HG02970 (cell line): Measurements from ENCODE around the gene COX6B2.

ENCODE experiments used
- ATAC-seq: cut with Tn5 transposase; IDR thresholded peaks from one replicate; pipeline ENCODE4 v1.9.1; 2021; ENCODE audit warnings: mild to moderate bottlenecking, moderate library complexity, moderate number of reproducible peaks; ENCODE audit not compliant: unreplicated experiment, low FRiP score

COX6B2 gene

DNA sequence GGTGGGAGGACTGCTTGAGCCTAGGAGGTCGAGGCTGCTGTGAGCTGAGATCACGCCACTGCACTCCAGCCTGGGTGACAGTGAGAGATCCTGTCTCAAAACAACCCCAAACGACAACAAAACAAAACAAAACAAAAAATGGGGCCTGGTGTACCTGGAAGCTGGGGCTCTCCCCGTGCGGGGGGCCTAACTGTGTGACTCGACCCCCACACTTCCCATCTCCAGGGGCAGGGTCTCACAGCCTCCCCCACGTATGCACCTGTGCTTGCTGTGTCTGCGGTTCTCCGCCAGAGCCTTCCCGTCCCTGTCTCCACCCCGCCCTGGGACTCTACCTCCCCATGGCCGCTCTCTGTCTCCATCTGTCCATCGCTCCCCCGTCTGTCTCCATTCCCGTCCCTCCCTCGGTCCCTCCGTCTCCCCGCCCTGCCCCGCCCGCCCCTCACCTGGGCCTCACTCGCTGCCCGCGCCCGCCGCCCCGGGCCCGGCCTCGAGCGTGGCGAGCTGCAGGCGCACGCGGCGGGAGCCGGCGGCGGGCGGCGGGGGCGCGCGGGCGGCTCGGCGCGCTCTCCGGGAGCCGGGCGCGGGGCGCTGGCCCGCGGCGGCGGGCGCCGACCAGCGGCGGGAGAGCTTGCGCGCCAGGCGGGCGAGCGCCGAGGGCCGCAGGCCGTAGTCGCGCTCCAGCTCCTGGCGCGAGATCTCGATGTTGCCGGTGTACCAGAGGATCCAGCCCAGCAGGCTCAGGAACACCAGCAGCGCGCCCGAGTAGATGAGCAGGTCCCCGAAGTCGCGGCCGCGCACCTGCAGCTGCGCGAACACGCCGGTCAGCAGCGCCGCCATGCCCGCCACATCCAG is 29.0 kb upstream of the COX6B2 start:
- ATAC-seq: no peak

DNA sequence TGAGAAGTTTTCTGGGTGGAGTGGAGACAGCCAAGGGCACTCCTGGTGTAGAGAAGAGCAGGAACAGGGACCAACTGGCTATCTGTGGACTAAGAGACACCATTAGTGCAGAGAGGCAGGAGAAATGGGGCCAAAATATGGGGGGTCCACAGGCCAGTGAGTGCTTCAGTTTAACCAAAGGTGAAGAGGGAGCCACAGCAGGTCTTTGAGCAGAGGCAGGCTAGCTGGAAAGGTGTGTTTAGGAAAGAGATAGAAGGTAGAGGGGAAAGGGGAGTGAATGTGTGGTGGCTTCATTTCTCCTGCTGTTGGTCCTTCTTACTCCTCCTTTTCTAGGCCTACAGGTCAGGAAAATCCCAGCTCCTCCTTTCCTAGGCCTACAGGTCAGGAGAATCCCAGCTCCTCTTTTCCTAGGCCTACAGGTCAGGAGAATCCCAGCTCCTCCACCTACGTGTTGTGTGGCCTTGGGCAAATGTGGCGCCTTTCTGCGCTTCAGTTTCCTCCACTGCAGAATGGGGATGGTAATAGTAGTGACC is 28.1 kb upstream of the COX6B2 start:
- ATAC-seq: no peak

GRCh38 chr19:55382013-55382412 is 27.5 kb upstream of the COX6B2 start:
- no peak for ATAC-seq

DNA sequence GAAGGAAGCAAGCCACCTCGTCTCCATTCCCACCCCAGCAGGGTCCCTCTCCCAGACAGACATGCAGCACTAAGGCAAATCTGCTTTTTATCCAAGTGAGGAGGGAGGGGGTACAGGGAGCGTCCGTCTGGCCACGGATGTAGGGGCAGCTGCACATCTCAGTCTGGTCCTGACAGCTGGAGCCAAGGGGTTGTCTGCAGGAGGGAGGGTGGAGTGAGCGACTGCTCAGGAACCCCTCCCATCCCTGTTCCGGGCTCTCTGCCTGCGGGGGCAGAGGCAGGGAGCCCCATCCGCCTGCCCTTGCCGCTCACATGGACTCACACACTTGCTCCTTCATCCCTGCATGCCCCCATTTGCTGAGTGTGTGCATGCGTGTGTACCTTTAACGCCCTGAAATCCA is 24.7 kb upstream of the COX6B2 start:
- no peak for ATAC-seq

- ATAC-seq: no peak
Observed at GRCh38 chr19:55377356-55378131, 23.0 kb upstream of the COX6B2 start.

- no peak for ATAC-seq
Observed at GRCh38 chr19:55376241-55376933, 21.9 kb upstream of the COX6B2 start, which contains the start of gene TMEM190. Gene TMEM190 (plus strand): TSS chr19:55376826. CDS start chr19:55376854, 28 bp downstream.

GRCh38 chr19:55373993-55374757 is 19.7 kb upstream of the COX6B2 start:
- no peak for ATAC-seq

- no peak for ATAC-seq
Observed at GRCh38 chr19:55373306-55373992, 18.9 kb upstream of the COX6B2 start.

DNA sequence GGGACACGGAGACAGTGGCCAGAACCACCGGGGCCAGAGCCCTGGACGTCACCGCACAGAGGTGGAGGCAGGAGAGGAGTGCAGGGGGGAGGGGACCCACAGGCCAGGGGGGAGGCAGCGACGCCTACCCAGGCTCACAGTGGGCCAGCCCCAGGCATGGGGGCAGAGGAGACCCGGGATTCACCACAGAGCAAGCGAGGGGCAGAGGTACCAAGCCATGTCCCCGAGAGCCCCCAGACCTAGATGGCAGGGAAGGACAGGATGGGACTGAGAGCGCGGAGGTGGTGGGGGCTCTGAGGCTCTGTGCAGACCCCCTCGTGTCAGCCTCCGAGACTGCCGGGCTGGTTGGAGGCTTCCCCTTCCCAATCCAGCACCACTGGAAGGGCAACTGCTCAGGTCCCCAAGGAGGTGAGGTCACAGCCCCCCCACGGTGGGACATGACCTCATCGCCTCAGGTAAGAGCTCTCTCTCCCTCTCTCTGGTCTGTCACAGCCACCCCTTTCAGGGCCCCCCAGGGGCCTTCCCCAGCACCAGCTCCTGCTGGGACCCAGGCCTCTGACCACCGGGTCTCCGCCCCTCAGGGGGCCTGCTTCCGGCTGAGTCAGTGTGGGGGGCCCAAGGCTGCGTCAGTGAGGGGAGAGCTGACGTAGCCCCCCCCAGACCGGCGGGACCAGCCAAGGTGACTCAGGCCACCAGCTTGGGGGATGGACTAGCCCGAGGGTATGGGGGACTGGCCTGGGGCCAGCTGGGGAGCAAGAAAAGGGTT is 18.0 kb upstream of the COX6B2 start:
- ATAC-seq: no peak

DNA sequence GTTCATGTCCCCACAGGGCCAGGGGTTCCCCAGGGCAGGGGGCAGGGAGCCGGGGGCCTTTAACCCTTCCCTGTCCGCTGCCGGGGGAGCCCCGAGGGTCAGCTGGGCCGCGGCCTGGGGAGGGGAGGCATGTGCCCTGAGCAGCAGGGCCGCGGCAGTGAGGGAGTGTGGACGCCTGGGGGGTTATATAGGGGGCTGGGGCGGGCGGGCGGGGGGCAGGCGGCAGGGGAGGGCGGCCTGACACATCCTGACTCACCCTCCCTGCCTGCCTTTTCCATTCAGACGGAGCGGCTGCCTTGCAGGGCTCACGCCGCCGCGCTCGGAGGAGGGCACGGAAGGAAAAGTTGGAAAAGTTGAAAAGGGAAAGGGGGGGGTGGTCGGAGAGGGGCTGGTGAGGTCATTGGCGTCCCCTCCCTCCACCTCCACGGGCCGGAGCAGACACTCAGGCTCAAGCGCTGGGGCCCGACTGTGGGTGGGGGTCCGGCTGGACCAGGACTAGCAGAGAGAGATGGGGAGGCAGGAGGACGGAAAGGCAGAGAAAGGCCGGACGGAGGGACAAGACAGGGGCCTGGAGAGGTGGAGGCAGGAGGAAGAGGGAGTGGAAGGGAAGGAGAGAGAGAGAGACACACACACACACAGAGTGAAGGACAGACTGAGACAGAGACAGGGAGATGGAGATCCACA is 15.9 kb upstream of the COX6B2 start, which contains the start of gene IL11:
Gene IL11 (minus strand): TSS at position 159 of the 684 bp plus-strand sequence. CDS start 153 bp downstream, at position 6.
- ATAC-seq: no peak

- no peak for ATAC-seq
Observed at GRCh38 chr19:55369653-55370304, 15.3 kb upstream of the COX6B2 start.

DNA sequence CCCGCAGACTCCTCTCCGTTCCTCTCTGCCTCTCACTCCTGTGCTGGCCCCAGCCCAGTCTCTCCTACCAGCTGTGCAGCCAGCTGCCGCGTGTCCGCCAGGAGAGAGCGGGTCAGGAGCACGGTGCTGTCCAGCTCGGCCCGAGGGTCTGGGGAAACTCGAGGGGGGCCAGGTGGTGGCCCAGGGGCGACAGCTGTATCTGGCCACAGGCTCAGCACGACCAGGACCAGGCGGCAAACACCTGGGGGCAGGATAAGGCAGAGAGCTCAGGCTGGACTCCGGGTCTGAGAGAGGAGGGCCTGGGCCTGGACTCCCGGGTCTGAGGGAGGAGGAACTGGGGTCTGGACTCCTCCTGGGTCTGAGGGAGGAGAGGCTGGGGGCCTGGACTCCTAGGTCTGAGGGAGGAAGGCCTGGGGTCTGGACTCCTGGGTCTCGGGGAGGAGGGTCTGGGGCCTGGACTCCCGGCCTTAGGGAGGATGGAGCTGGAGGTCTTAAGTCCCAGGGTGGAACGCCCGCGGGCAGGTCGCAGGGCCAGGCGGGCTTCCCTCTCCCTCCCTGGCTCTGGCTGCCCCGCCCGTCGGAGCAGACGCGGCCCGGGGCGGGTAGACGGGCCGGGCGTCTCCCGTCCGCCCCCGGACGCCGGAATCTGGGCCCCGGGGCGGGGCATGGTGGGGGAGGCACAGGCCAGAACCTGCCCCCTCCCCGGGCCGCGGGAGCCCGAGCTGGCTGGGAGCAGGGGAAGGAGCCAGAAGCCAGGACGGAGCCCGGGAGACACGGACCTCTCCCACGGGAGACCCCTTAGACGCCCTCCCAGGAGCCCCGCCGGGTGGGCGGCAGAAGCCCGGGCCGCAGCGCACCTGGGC is 14.4 kb upstream of the COX6B2 start:
- ATAC-seq: no peak

DNA sequence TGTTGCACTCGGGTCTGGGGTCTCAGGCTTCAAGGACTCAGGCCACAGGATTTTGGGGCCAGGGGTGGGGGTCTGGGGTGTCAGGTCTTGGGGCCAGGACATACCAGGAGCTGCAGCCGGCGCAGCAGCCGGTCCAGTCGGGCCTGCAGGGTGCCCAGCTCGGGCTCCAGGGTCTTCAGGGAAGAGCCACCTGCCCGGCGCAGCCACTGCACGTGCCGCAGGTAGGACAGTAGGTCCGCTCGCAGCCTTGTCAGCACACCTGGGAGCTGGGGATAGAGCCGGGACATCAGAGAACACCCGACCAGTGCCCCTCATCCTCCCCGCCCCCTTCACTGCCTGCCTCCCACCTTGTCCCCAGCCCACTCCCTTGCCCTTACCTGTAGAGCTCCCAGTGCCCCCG is 13.6 kb upstream of the COX6B2 start:
- ATAC-seq: no peak

- ATAC-seq: no peak
Observed at GRCh38 chr19:55366790-55367189, 12.3 kb upstream of the COX6B2 start.

DNA sequence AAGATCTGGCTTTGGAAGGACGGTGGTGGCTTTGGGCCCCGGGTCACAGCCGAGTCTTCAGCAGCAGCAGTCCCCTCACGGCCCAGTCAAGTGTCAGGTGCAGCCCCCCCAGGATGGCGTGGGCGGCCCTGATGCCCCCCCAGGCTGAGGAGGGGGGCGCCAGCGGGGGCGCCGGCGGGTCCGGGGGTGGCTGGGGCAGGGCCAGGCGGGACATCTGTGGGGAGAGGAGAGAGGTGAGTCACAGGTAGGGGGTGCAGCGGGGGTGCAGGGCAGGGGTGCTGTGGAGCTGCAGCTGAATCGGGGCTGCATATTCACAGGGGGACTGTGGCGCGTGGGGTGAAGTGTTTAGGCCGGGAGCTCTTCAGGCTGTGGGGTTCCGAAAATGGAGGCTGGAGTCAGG is 11.4 kb upstream of the COX6B2 start:
- no peak for ATAC-seq

- no peak for ATAC-seq
Observed at GRCh38 chr19:55365245-55365644, 10.7 kb upstream of the COX6B2 start.
